Measurements from ENCODE around the gene ANKS1A. TPM values are rescaled to one million over a fixed set of nuclear protein-coding genes. Genes with fewer than 3 reads are reported as not detected.

ANKS1A gene
- total and polyA plus RNA-seq, 2 experiments from 2014 or later: 12.1 to 31.9 TPM

- Mint-ChIP-seq H3K4me3 (no peak overlapping the region), H3K27ac (no peak overlapping the region; the same call in 1 of the 2 replicates), H3K9me3 (no peaks in the 10 kb centered on the region), H3K27me3 (ENCODE audit: insufficient read depth, low read depth, poor library complexity) (peaks cover 6% of the 10 kb centered on the region), H3K36me3 (ENCODE audit: low read depth) (peaks cover 6% of the 10 kb centered on the region; the same call in 1 of the 3 replicates), H3K4me1 (peaks cover 59% of the 10 kb centered on the region)
- no peaks in the 10 kb centered on the region for H3K36me3 ChIP-seq (ENCODE audit: insufficient read depth)
- no peak overlapping the region for H2AFZ ChIP-seq
- H3K4me2 ChIP-seq: peak overlapping the region; percentile 6; the same call in 1 of the 2 replicates
- H3K4me1 ChIP-seq (ENCODE audit: insufficient read depth): peaks cover 76% of the 10 kb centered on the region
- no peaks in the 10 kb centered on the region for H3K79me2 ChIP-seq (replicated peaks; ENCODE audit: insufficient read depth)
- DNase-seq (ENCODE audit: low spot score) (no peak), ATAC-seq (no peak)
- no peak for TF ChIP-seq POLR2AphosphoS5 (IDR thresholded peaks at IDR 0.05; ENCODE audit: low read depth)
- TF ChIP-seq EZH2phosphoT487 (IDR thresholded peaks at IDR 0.05; ENCODE audit: unreplicated experiment): no peak
- no peak for TF ChIP-seq JUNB (IDR thresholded peaks at IDR 0.05; ENCODE audit: unreplicated experiment)
- TF ChIP-seq REST (IDR thresholded peaks at IDR 0.05; ENCODE audit: unreplicated experiment): no peak
- TF ChIP-seq STAT1 (IDR thresholded peaks at IDR 0.05; ENCODE audit: unreplicated experiment): no peak
- TF ChIP-seq ZNF462 (CRISPR knock-in tag; IDR thresholded peaks at IDR 0.05): no peak
- no peak for TF ChIP-seq ZNF331 (CRISPR knock-in tag; IDR thresholded peaks at IDR 0.05; ENCODE audit: low read depth)
- no peak for TF ChIP-seq NANOG (IDR thresholded peaks at IDR 0.05; ENCODE audit: borderline replicate concordance)
- no peak for TF ChIP-seq CTCF (conservative IDR thresholded peaks at IDR 0.05; ENCODE audit: low read depth in 2 of 2)
- TF ChIP-seq CREB1 (CRISPR knock-in tag; IDR thresholded peaks at IDR 0.05; ENCODE audit: low read depth): no peak
- TF ChIP-seq ZNF114 (CRISPR knock-in tag; IDR thresholded peaks at IDR 0.05): no peak
- no peak for TF ChIP-seq ETS1 (IDR thresholded peaks at IDR 0.05)
- no peak for TF ChIP-seq EZH2 (IDR thresholded peaks at IDR 0.05; ENCODE audit: low read depth, unreplicated experiment)
- H3F3A ChIP-seq (replicated peaks; ENCODE audit: low read depth): no peaks in the 10 kb centered on the region; the same call in 1 of the 2 replicates
- no peaks in the 10 kb centered on the region for H3K9me2 ChIP-seq (ENCODE audit: insufficient read depth)
- H3K27ac ChIP-seq (ENCODE audit: low read depth): peak overlapping the region; percentile 66; the same call in 1 of the 2 replicates
- H3K27me3 ChIP-seq (ENCODE audit: insufficient read depth): no peaks in the 10 kb centered on the region
- H3K4me3 ChIP-seq: no peak overlapping the region
- no peaks in the 10 kb centered on the region for H4K20me1 ChIP-seq (replicated peaks; ENCODE audit: insufficient read depth)
Observed at GRCh38 chr6:35046103-35046502, 157.0 kb downstream of the ANKS1A start.

Data from GM23338 (cell line).